Measurements from ENCODE around the gene LENG1.

LENG1 gene

GRCh38 chr19:54124393-54124792, 35.1 kb downstream of the LENG1 start:
- Histone ChIP-seq H3K4me1 (ENCODE audit: low read length) (no peaks in the 10 kb centered on the region), H3K9me3 (replicated peaks; ENCODE audit: insufficient read depth, low read length) (no peaks in the 10 kb centered on the region), H3F3A (ENCODE audit: insufficient read depth, low read length) (no peaks in the 10 kb centered on the region), H4K20me1 (ENCODE audit: insufficient read depth, low read length) (no peaks in the 10 kb centered on the region), H3K36me3 (replicated peaks; ENCODE audit: insufficient read depth, low read length) (no peaks in the 10 kb centered on the region), H3K9ac (ENCODE audit: low read length) (no peak overlapping the region), H3K27ac (ENCODE audit: low read length) (no peak overlapping the region), H3K27me3 (replicated peaks; ENCODE audit: insufficient read depth, low read length) (no peaks in the 10 kb centered on the region), H3K4me2 (ENCODE audit: low read depth, low read length) (no peak overlapping the region), H3K9me2 (replicated peaks; ENCODE audit: insufficient read depth, low read length) (no peaks in the 10 kb centered on the region), H3K79me2 (ENCODE audit: low read length) (no peaks in the 10 kb centered on the region), H3K4me3 (ENCODE audit: low read length) (no peak overlapping the region), H2AFZ (ENCODE audit: low read length) (no peak overlapping the region)
- no peak for DNase-seq
- TF ChIP-seq CTCF (IDR thresholded peaks at IDR 0.05; ENCODE audit: low read length) (no peak), EZH2 (optimal IDR thresholded peaks at IDR 0.05; ENCODE audit: low read depth, low read length) (no peak), EZH2phosphoT487 (IDR thresholded peaks at IDR 0.05; ENCODE audit: low read length) (no peak)

GRCh38 chr19:54123682-54124081, 35.8 kb downstream of the LENG1 start:
- no peaks in the 10 kb centered on the region for H3K9me2 ChIP-seq (replicated peaks; ENCODE audit: insufficient read depth, low read length)
- no peak for DNase-seq
- no peak overlapping the region for H3K4me2 ChIP-seq (ENCODE audit: low read depth, low read length)
- H4K20me1 ChIP-seq (ENCODE audit: insufficient read depth, low read length): no peaks in the 10 kb centered on the region
- no peaks in the 10 kb centered on the region for H3K27me3 ChIP-seq (replicated peaks; ENCODE audit: insufficient read depth, low read length)
- H3K36me3 ChIP-seq (replicated peaks; ENCODE audit: insufficient read depth, low read length): no peaks in the 10 kb centered on the region
- no peak overlapping the region for H3K27ac ChIP-seq (ENCODE audit: low read length)
- no peak overlapping the region for H2AFZ ChIP-seq (ENCODE audit: low read length)
- no peaks in the 10 kb centered on the region for H3K79me2 ChIP-seq (ENCODE audit: low read length)
- no peaks in the 10 kb centered on the region for H3K9me3 ChIP-seq (replicated peaks; ENCODE audit: insufficient read depth, low read length)
- no peak overlapping the region for H3K4me3 ChIP-seq (ENCODE audit: low read length)
- no peaks in the 10 kb centered on the region for H3K4me1 ChIP-seq (ENCODE audit: low read length)
- no peak overlapping the region for H3K9ac ChIP-seq (ENCODE audit: low read length)
- H3F3A ChIP-seq (ENCODE audit: insufficient read depth, low read length): no peaks in the 10 kb centered on the region
- no peak for TF ChIP-seq EZH2 (optimal IDR thresholded peaks at IDR 0.05; ENCODE audit: low read depth, low read length)
- TF ChIP-seq CTCF (IDR thresholded peaks at IDR 0.05; ENCODE audit: low read length): no peak
- no peak for TF ChIP-seq EZH2phosphoT487 (IDR thresholded peaks at IDR 0.05; ENCODE audit: low read length)

- H3K9me3 ChIP-seq (replicated peaks; ENCODE audit: insufficient read depth, low read length): no peaks in the 10 kb centered on the region
- H3F3A ChIP-seq (ENCODE audit: insufficient read depth, low read length): no peaks in the 10 kb centered on the region
- no peak for DNase-seq
- TF ChIP-seq CTCF (IDR thresholded peaks at IDR 0.05; ENCODE audit: low read length): no peak
- no peak for TF ChIP-seq EZH2phosphoT487 (IDR thresholded peaks at IDR 0.05; ENCODE audit: low read length)
- no peak for TF ChIP-seq EZH2 (optimal IDR thresholded peaks at IDR 0.05; ENCODE audit: low read depth, low read length)
- H3K4me3 ChIP-seq (ENCODE audit: low read length): no peak overlapping the region
- no peak overlapping the region for H3K9ac ChIP-seq (ENCODE audit: low read length)
- peaks cover 11% of the 10 kb centered on the region for H3K79me2 ChIP-seq (ENCODE audit: low read length)
- H3K4me2 ChIP-seq (ENCODE audit: low read depth, low read length): no peak overlapping the region
- no peak overlapping the region for H3K27ac ChIP-seq (ENCODE audit: low read length)
- no peaks in the 10 kb centered on the region for H3K36me3 ChIP-seq (replicated peaks; ENCODE audit: insufficient read depth, low read length)
- peaks cover 4% of the 10 kb centered on the region; the same call in 1 of the 2 replicates for H3K4me1 ChIP-seq (ENCODE audit: low read length)
- H3K9me2 ChIP-seq (replicated peaks; ENCODE audit: insufficient read depth, low read length): no peaks in the 10 kb centered on the region
- H2AFZ ChIP-seq (ENCODE audit: low read length): no peak overlapping the region
- no peaks in the 10 kb centered on the region for H3K27me3 ChIP-seq (replicated peaks; ENCODE audit: insufficient read depth, low read length)
- no peaks in the 10 kb centered on the region for H4K20me1 ChIP-seq (ENCODE audit: insufficient read depth, low read length)
Measured at GRCh38 chr19:54121259-54121658, 38.3 kb downstream of the LENG1 start.
